ENCODE results near the gene RAD51B.

RAD51B gene

DNA sequence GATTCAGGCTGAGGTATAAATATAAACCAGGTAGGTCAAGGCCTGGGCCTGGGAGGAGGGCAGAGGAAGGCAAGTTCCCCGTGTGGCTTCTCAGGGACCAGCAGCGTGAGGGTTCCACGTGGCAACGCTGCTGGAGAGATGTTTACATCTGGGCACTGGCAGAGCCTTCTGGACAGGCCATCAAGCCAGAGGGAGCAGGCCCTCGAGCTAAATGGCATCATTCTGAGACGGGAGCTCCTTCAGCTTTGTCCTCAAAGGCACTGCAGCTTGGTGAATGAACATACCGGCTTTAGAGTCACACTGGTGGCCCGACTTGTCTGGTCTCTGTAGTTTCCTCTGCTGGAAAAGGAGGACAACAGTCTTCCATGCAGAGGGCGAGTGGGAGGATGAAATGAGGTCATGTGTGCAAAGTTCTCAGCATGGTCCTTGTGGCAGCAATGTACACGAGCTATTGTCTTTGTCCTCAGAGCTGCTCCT, 742.0 kb downstream of the RAD51B start:
- no peak for DNase-seq (ENCODE audit: low read depth in 2 of 2, low spot score in 1 of 2)

DNA sequence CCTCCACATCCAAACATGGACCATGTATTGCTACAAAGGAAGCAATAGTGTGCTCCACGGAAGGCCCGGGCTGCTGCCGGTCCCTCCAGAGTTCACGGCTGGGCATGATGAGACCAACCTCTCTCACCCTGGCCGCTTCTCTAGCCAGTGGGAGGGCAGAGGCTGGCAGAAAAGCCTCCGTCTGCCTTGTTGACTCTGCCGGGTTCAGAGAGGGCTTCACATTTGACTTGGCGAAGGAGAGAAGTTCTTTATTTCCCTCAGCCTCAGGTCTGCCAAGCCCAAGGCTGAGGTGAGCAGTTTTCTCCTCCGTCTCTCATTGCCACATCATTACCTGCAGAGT, 743.3 kb downstream of the RAD51B start:
- no peak for DNase-seq (ENCODE audit: low read depth in 2 of 2, low spot score in 1 of 2)

DNA sequence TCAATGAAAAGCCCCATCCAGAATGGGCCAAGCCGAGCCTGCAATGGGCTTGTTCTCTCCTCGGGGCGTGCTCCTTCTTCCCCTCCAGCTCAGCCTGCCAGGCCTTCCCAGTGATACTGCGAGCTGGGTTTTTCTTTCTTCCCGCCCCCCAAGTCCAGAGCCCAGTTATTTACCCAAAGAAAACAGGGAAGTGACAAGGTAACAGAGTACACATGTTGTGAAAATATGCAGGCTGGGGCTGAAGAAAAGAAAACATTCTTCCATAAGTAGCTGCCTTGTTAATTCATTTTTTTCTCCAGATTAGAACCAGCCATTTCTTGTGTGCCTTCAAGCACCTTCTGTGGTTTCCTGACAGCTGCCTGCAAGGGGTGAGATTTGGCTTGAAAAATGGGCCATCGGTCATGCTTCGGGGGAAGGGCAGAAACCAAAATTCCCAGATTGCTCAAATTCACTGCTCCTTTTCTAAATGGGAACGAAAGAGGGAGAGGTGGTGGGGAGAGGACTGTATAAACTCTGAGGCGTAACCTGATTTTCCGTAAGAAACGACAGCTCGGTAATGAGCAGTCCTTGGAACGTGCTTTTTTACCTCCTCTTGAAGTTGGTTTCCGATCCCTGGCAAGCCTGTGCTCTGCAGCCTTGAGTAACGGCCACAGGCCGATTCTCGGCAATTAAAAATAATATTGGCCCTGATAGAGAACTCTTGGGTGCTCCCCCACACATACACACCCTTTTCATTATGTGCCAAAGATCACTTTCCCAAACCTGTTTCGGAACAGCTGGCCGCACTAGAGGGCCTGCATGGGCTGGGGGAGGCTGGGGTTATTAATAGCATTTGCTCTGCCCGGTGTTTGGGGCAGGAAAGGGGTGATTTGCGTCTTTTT, 743.9 kb downstream of the RAD51B start:
- no peak for DNase-seq (ENCODE audit: low read depth in 2 of 2, low spot score in 1 of 2)

DNA sequence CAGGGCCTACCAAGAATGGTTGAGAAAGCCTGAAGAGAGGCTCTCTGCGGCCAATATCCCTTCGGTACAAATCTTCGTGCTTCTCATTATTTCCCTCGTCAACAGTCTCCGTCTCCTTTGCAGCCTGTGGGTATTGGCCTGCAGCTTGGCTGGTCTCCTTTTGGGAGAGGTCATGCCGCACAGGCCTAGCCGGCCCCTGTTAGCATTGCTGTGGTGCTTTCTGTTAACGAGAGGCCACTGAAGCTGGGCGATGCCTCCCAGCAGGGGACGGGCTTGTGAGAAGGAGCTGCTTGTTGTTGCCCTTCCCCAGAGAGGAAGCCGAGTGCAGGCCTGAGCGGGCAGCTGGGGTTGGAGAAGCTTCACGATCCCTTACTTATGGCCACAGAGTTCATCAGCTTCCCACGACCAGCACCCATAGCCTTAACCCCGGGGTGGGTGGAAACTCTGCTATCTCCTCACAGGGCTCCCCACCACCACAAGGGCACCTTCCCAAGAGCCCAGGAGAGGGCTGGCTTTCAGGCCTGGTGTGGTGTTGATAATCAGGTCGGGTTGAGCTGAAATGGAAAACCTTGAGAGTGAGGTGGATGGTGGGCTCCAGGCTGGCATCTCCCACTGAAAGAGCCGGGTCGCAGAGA, 744.7 kb downstream of the RAD51B start:
- DNase-seq (ENCODE audit: low read depth in 2 of 2, low spot score in 1 of 2): no peak

DNA sequence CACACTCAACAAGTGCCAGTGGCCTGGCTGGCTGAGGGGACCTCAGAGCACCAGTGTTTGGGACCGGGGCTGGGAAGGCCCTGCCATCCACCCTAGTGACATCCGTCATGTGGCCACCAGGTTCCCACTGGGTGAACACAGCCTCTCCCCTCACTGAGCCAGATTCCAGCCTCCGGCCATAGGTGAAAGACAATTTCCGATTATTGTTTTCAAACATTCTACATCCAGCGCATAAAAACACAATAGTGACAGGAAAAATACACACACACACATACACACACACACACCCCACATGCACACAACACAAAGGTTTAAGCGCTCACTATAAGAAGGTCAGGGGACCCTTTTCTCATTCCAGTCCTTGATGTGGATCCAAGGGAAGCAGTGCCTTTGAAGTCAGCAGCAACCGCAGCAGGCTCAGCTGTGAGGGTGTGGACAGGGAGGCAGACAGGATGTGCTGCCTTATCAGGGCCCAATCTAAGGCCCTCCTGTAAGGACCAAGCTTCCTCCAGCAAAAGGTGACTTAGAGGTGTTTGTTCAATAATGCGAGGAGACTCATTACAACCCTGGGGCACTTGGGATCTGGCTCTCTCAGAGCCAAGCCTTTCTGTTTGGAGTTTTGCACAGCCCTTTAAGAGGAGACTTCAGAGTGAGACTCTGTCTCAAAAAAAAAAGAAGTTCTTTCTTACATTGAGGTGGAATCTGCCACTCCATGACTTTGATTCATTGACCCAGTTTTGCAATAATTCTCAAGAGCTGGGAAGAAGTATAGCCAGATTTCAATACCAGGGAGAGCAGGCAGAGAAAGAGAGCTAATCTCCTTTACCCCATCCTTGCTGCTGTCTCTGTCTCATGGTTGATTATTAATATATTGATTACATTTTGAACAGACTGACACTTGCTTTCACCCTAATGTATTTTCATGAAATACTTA, 745.5 kb downstream of the RAD51B start:
- DNase-seq (ENCODE audit: low read depth in 2 of 2, low spot score in 1 of 2): no peak

DNA sequence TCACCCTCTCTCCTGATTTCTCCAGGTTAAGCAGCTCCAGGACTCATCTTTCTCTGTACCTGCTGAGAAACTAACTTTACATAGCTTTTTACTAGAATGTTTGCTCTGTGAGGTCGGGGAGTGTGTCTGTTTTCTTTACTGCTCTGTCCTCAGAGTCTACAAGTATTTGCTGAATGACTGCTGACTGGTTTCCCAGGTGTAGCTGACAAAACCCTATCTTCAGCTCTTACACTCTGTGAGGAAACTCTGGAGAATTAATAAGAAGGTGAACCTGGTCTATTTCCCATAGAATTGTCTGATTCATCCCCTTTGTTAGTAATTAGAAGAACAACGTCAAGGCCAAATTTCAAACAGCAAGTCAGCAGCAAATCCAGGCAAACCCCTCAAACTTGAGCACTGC, 746.5 kb downstream of the RAD51B start:
- DNase-seq (ENCODE audit: low read depth in 2 of 2, low spot score in 1 of 2): no peak

DNA sequence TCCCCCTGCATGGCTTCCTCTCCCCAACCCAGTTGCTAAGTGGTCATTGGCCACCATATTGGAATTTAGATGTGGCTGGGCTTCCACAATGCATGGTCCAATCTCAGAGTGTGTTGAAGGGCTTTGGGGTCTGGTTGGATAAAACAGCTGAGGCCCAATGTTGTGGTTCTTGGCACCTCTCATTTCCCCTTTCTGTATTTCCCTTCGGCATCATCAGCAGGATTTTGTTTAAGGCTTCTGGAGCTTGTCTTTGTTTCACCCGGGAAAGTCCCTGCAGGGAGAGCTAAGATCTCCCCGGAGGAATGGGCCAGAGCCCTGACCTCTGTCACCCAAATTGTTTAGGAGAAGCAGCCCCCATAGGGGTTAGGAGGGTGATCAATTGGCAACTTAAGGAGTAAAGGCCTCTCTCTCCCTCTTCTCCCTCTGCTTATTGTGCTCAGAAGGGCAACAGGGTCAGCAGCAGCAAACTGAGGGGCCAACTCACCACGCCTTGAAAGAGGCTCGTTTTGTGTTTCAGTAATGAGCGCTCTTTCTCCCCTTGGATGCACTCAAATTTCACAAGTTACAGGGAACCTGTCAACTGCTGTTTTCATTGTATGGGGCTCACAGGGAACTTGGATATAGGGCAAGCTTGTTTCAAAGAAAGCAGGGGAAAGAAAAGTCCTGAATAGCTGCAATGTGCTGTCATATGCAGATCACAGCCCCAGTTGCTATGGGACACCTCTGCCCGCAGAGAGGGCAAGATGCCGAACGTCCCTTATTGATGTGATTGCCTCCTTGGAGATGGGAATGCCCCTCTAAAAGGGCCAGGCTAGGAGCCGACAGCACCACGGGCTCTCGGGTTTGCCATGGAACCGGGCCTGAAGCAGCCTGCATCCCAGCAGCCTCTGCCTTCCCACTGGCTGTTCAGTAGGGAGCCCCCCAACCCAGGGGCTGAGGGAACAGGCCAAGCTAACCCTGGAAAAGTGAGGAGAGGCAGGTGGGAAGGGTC, 749.6 kb downstream of the RAD51B start:
- DNase-seq (ENCODE audit: low read depth in 2 of 2, low spot score in 1 of 2): no peak

DNA sequence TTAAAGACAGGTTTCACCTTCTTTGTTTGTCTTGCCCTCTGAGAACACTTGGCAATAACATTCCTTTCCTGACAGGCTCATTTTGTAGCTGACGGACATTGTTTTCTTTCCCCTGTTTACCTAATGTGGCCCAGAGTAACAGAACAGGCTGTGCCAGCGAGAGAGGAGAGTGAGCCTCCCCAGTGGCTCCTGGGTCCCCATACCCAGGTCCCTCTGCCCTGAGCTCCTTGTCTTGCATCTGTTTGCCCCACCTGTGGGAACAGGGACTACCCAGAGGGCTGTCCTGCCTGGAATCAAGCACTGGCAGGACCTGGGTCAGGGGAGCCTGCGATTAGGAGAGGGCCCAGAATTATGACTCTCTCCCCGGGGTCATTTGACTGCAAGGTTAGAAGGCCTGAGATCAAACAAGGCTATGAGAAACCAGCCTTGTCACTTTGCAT, 750.4 kb downstream of the RAD51B start:
- no peak for DNase-seq (ENCODE audit: low read depth in 2 of 2, low spot score in 1 of 2)

DNA sequence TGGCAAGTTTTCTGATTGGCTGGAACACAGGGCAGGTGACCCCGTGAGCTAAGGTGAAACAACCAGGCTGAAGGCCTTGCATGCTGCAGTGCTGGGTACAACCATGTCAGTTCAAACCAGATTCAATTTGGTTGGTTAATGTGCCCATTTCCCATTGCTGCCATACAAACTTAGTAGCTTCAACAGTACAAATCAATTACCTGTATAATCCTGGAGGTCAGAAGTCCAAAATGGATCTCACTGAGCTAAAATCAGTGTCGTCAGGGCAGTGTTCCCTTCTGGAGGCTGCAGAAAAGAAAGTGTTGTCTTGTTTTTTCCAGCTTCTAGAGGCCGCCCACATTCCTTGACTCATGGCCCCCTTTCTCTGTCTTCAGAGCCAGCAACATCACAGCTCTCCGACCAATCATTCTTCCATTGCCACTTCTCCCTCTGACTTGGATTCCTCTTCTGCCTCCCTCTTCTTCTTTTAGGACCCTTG, 751.6 kb downstream of the RAD51B start:
- DNase-seq (ENCODE audit: low read depth in 2 of 2, low spot score in 1 of 2): no peak

DNA sequence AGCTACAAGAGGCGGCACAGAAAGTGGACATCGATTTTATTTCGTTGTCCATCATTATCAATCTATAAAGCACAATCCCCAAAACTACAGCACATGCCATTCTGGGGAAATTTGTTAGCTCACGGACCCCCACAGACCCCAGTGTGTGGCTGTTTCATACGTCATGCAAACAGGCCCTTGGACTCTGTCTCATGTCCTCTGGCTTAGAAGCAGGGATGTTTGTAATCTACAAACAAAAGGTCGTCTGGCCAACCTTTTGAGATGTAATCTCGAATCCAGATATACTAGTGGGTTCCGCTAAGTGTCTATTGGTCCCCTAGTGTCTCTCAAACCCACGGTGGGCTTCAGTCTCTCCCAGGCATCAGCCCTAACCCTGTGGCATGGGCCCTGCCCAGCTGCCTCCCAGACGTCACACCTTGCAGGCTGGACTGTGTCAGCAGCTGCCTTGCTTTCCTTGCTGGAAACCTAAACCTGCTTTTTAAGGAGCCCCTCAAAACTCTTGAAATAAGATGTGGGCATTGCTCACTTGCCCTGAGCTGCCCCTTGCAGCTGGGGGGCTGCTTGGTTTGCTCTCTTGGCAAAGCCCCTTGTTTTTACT, 752.4 kb downstream of the RAD51B start:
- DNase-seq (ENCODE audit: low read depth in 2 of 2, low spot score in 1 of 2): no peak

DNA sequence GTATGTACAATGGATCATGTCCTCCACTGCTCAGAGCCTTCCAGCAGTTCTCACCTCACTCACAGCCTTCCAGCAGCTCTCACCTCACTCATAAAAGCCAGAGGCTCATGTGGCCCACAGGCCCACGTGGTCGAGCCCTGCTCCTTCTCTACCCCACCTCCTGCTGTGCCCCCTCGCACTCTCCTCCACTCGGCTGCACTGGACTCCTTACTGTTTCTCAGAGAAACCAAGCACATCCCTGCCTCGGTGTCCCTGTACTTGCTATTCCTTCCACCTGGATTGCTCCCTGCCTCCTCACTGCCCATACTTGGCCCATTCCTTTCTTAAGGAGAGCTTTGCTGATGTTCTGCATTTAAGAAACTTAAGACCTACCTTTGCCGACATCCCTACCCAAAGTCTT, 753.5 kb downstream of the RAD51B start:
- no peak for DNase-seq (ENCODE audit: low read depth in 2 of 2, low spot score in 1 of 2)

DNA sequence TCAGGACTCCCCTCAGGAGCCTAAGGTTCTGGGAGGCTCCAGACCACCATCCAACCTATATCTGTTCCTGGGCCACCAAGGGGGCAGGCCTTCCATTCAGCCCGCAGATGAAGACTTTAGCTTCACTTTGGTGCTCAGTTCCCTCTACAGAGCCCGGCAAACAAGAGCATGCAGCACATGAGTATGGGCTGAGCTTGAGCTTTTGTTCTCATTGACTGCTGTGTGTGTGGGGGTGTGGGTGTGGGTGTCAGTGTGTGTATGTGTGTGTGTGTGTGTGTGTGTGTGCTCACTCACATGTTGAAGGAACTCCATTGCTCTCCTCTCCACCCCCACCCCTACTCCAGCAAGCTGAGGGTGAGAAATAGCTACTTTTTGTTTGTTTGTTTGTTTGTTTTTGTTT, 754.1 kb downstream of the RAD51B start:
- DNase-seq (ENCODE audit: low read depth in 2 of 2, low spot score in 1 of 2): no peak

DNA sequence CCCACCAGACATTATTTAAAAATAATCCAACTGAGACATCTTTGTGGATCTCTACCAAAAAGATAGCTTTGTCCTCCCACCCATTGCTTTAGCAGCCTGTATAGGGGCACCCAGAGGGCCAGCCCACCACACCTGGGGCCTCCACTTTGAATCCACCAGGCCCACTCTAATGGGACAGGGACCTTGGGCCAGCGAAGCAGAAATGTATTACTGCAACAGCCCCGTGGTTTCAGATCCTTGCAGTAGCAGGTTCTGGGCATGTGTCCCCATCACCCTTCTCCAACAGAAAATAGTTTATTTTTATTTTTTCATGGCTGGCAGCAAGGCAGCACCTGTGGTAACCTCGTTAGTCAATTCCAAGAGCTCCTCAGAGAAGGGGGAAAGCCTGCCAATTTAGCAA, 754.9 kb downstream of the RAD51B start:
- no peak for DNase-seq (ENCODE audit: low read depth in 2 of 2, low spot score in 1 of 2)

DNA sequence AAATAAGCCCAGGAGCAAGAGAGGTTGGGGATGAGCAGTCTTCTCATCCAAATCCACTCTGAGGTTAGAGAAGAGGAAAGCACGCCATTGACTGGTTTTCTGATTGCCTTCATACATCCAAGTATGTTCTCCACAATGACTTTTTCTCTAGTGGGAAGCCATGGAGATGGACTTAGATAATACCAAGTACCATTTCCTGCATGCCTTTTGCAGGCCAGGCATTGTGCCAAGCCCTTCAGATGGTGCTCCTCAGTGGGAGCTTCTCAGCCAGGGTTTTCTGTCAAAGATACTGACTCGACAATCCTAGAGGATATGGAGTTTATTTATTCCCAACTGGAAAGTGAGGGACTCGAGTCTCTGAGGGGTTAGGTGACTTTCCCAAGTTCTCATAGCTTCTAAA, 755.3 kb downstream of the RAD51B start:
- DNase-seq (ENCODE audit: low read depth in 2 of 2, low spot score in 1 of 2): no peak

DNA sequence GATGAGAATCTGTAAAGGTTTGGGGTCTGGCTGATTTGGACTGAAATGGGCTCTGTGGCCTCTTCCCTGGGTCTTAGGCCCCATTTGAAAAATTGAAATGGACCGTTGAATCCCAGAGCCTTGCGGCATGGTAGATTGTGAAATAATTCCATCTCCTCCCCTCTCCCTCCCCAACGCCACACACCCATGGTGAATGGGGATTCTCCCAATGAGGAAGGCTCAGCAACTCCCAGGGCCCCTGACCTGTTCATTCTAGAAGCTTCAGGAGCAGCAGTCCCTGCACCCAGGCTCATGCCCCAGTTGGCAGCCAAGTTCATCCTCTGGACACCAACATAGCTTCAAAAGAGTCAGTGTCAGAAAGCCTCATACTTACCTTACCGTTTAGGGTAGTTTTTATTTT, 755.8 kb downstream of the RAD51B start:
- no peak for DNase-seq (ENCODE audit: low read depth in 2 of 2, low spot score in 1 of 2)

DNA sequence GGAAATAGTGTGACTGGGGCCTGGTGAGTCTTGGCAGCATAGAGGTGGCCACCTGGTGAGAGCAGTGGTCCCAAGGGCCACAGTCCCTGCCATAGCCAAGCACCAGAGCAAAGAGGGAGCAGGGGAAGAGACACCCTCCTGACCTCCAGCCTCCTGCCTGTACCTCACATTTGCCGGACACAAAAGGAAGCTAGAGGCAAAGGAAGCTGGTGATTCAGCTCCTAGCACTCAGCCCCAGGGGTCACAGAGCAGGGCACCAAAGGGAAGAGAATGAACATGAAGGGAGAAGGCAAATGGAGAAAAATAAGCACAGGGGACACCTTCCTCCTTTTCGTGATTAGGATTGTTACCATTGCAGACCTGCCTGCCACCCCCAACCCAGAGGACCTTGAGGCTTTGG, 756.5 kb downstream of the RAD51B start:
- DNase-seq (ENCODE audit: low read depth in 2 of 2, low spot score in 1 of 2): no peak

DNA sequence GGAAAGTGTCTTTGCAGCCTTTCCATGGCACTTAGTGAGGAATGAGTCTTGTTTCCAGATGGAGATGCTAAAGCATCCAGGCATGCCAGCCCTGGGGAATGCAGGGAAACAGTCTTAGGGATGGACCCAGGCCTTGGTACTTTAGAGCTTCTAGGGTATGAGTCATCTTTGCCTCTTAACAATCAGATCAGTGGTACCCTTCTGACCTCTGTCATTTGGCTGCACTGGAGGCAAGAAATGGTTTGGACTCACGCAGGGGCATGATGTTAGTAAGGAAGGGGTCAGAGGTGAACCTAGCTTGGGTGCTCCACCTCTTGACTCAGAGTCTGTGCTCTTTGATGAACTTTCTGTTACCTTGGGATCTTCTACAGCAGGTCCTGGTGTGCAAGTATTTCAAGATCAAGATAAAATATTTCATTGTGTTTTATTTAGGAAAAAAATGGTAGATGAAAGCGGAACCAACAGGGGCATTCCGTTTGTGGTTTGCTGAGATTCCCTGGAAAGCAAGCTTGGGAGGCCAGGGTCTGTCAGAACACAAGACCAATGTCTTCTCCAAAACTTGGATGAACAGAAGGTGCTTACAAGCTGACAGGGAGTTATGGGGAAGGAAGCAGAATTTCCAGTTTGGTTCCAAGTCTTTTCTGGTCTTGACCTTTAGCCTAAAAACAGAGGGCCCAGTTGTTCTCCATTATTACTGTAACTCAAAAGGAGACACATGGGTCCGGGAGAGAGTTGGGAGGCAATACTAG, 757.1 kb downstream of the RAD51B start:
- no peak for DNase-seq (ENCODE audit: low read depth in 2 of 2, low spot score in 1 of 2)

DNA sequence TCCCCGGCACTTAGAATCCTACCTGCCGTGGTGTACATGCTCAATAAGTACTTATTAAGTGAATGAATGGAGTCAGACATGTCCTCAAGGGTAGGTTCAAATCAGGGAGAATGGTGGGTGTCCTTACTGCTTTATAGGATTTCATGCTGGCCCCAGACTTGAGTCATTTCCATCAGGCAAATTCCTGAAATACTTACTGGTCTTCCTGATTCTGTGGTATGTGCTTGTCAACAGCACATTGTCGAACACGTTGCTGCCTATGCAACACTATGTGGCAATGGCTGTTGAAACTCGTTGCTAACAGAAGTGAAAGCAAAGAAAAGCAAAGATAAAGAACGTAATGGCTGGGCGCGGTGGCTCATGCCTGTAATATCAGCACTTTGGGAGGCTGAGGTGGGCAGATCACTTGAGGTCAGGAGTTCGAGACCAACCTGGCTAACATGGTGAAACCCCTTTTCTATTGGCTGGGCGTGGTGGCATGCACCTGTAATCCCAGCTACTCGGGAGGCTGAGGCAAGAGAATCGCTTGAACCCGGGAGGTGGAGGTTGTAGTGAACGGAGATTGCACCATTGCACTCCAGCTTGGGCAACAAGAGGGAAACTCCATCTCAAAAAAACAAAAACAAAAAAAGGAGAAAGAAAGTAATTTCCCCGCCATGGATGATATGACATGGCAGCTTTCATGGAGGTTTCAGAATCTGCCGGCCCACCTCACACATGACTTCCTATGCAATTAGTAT, 758.4 kb downstream of the RAD51B start:
- DNase-seq (ENCODE audit: low read depth in 2 of 2, low spot score in 1 of 2): no peak
